Activated CD4-positive, alpha-beta T cell treated with anti-CD3 and anti-CD28 coated beads, Interleukin-2, Interleukin-6, amounts not matched to agents 100 ng/mL and 50 ng/mL, durations not matched to agents 16 hours and 8 hours (primary cell): ENCODE results near the gene ECT2L.

ENCODE experiments used
- DNase-seq: peaks from one replicate; pipeline ENCODE4 v3.0.0-alpha.2; 2020

The ECT2L gene

DNA sequence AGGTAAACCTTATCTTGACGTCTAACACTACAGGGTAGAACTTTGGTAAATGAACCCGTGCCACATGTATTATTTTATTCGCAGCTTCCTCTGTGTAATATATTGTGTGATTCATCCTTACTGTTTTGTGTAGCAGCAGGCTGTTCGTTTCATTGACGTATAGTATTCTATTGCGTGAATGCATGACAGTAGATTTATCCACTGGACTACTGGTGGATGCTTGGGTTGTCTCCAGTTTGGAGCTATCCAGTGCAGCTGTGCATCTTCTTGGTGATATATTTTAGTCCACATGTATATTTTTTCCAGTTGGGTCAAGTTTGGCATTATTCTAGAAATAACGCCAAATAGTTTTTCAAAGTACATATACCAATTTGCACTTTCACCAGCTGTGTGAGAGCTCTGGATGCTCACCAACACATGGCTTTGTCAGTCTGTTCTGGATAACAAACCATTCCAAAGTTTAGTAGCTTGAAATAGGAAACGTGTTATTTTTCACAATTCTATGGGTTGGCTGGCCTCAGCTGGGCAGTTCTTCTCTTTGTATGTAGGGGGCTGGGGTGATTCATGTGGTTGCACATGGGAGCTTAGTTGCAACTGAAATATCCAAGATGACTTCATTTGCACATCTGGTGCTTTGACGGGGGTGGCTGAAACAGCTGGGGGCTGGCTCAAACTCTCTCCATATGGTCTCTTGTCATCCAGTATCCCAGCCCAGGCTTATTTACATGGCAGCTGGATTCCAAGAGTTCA lies 9.3 kb downstream of the ECT2L start:
- no peak for DNase-seq

DNA sequence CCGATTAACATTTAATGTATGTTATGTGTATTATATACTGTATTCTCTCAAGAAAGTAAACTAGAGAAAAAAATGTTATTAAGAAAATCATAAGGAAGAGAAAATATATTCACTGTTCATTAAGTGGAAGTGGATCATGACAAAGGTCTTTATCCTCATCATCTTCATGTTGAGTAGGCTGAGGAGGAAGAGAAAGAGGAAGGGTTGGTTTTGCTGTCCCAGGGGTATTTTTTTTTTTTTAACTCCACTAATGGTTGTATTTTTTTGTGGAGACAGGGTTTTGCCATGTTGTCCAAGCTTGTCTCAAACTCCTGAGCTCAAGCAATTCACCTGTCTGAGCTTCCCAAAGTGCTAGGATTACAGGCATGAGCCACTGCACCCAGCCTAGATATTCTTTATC lies 11.0 kb downstream of the ECT2L start:
- no peak for DNase-seq

DNA sequence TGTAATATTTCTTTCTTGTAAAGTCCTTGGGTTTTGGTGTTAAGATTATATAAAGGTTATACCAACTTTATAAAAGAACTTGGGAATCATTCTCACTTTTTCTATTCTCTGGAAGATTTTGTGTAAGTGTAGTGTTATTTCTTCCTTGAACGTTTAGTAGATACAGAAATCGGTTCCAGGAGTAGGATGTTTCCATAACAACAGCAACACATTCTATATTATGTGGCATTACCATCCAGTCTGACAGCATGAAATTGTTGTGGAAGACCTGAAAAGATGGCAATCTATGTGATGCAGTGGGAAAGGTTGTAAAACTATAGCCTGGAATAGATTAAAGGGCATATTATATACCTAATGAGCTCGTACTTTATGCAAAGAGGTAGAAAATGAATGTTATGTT lies 13.8 kb downstream of the ECT2L start:
- no peak for DNase-seq

DNA sequence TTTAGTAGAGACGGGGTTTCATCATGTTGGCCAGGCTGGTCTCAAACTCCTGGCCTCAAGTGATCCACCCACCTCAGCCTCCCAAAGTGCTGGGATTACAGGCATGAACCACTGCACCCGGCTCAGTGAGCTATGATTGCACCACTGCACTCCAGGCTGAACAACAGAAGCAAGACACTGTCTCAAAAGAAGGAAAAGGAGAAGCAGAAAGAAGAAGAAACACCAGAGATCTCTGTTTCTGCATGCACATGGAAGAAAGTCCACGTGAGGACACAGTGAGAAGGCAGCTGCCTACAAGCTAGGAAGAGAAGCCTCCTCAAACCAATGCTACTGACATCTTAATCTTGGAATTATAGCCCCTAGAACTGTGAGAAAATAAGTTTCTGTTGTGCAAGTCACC lies 16.0 kb downstream of the ECT2L start:
- no peak for DNase-seq

DNA sequence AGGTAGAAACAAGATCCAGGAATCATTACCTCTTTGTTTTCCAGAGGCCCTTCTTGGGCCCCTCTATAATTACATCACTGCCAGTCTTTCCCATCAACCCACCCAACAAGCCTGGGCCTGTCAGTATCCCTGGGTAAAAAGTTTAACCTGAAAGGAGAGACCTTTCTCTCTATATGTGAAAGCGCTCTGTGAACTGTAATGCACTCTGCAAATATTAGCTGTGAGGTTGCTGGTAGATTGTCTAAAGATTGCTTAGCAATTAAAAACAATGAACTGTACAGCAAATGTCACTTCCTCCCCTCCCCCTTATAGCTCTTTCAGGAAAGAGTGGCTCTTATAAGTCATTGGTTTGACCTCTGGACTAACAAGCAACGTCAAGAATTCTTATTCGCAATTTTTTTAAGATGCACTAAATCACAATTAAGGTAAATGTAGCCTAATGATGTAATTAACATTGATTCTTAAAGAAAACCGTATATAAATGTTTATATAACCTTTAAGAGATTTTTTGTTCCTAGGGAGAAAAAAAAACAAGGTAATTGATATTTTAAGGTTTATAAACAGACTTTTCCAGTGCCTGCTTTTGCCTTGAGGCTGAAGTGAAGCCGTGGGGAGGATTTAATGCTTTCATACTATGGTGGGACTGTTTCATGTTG lies 18.4 kb downstream of the ECT2L start:
- no peak for DNase-seq

DNA sequence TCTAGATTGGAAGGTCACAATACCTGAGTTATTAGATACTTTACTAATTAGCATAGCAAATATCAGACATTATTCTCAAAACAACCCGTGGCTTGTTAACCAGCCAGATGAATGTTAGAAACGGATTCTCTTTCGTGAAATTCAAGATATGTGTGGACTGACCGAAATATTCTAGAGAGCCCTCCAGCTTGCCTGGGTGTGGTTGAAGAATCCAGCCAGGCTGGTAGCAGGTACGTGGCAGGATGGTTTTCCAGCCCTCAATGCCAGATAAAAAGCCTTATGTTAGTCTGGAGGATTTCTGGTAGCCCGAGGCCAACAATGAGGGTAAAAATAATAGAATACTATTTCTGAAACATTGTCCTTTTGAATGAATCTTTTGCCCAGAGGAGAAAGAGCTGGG lies 19.3 kb downstream of the ECT2L start:
- no peak for DNase-seq

DNA sequence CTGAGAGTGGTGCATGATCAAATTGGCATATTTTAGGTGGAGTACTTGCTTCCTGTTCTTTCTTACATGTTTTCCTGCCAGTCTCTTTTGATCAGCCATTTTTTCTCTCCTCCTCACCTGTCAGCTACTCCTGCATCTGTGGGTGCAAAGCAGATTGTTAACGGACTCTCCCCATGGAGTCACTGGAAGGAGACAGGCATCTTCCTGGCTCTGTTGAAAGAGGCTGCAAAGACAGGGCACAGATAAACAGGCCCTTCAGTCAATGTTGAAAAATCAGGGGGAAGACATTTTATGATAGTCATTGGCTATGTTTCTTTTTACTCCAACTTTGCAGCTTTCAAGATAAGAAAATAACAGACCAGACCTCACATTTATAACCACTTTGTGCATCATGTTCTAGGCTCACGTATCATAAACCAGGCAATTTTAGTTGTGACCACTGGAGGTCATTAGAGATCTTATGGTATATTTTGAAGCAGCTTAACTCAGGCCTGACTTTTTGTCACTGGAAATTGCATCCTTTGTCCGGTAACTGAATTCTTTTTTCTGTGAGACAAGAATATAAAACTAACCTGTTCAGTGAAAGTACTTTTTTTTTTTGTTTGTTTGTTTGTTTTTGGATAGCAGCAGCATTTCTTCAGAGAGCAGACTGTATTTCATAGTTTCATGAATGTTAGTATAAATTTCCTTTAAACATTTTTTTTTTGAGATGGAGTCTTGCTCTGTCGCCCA lies 20.1 kb downstream of the ECT2L start:
- peak; percentile 70 for DNase-seq

DNA sequence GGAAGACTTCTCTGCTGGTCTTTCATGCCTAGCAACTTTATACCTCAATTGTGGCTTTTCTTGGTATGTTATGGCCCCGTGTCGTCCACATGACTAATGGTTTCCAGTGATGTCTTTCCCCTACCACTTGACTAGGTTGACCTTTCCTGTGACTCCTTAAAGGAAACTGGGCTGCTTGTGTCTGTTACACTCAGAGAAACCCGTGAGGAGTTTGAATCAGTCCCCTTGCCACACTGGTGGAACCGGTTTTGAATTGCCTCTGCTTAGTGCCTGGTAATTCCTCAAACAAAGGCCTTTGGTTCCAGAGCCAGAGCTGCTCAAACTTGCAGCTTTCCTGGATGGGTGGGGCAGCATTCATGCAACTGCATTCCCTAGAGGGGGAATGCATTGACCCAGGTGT lies 21.9 kb downstream of the ECT2L start:
- DNase-seq, result peak; percentile 53

DNA sequence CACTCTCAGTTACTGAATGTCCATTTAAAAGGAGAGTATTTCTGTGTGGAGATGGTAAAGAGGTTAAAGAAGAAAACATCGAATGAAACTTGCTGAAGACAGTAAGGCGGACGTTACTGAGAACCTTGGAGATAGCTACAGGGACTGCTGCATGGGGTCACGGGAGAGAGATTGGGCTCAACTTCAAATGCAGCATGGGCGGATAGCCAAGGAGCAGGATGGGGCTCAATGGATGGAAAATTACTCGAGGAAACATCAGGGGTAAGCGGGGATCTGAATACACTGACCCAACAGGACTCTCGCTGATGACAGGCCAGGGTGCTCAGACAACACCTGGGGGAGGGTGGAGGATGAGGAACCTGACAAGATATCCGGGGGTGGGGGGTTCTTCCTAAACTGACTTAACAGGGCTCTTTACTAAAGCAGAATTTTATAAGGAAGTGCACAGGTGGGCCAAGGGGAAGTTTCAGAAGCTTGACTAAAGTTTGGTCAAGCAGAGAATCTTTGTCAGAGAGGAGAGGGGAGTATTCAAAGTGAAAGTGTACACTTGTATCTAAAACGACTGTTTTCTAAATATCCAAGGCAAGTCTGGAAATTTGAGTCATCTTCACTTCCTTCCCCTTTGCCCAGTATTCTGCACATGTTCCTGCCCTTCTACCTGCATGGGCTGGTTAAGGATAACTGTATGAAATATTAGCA lies 22.8 kb downstream of the ECT2L start:
- peak; percentile 70 for DNase-seq

DNA sequence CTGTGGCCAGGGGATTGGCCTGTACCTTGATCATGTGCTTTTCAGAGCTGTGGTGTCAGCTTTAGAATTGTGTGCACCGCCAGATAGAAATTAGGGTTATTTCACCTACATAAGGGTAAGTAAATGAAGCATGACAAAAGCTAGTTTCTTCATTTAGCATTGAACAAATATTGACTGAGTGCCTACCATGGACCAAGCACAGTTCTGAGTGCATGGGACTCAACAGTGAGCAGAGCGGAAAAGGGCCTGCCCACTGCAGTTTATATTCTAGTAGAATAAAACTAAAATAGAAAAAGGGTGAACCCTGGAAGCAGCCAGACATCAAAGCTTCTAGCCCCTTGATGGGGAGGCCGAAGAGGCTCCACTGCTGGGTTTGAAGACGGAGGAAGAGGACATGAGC lies 25.6 kb downstream of the ECT2L start:
- DNase-seq, result no peak

DNA sequence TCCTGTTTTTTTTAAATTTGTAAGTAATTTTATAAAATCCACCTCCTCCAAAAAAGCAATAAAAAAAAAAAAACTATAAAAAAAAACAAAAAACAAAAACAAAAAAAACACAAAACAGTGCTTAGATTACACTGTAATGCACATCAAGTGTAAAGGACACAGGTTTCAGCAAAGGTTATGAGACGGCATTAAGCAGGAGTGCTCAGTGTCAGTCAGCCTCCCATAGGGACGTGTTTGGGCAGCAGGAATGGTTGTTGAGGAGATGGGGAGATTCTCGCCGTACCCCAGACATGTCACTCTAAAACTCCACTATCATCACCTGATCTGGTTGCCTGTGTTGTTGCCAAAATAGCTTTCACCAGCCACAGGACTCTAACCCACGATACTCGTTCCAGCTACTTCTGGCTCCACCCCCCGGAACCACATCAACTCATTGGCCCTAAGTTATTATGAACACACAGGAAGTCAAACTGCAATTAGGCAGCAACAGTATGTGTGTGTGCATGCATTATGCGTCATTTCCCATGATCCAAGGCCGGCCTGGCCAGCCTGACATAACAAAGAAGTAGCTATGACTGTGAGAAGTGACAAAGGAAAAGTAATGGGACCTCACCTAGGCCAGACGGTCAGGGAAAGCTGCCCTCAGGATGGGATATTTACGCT lies 28.7 kb downstream of the ECT2L start:
- peak; percentile 25 for DNase-seq

DNA sequence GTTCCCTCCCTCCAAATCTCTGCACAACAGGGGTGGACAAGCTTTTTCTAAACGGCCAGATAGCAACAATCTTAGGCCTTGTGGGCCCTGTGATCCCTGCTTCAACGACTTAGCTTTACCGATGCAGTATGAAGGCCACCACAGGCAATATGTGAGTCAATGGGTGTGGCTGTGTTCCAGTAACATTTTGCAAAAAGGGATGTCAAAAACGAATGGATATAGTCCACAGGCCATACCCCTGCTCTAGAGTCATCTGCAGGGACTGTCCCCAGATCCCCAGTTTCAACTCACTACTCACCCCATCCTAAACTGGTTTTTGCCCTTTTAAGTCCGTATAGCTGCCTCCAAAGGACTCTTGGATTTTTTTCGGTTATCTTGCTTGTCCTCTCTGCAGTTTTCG lies 34.4 kb downstream of the ECT2L start:
- DNase-seq, result no peak

DNA sequence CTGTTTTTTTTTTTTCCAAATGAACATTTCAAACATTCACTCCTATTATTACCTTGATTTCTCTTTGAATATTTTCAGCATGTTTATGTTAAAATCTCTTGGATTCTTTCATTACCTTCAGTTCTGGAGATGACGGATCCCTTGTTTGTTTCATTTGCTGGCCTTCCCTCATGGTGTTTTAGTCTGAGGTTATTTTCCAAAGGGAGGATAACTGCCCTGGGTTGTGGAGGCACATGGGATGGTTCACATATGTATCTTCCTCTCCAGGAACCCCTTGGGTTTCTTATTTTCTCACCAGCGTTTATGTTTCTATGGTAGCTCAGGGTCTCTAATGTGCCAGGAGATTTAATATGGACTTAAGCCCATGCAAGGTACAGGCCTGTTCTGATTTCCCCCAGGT lies 36.3 kb downstream of the ECT2L start:
- DNase-seq, result no peak

DNA sequence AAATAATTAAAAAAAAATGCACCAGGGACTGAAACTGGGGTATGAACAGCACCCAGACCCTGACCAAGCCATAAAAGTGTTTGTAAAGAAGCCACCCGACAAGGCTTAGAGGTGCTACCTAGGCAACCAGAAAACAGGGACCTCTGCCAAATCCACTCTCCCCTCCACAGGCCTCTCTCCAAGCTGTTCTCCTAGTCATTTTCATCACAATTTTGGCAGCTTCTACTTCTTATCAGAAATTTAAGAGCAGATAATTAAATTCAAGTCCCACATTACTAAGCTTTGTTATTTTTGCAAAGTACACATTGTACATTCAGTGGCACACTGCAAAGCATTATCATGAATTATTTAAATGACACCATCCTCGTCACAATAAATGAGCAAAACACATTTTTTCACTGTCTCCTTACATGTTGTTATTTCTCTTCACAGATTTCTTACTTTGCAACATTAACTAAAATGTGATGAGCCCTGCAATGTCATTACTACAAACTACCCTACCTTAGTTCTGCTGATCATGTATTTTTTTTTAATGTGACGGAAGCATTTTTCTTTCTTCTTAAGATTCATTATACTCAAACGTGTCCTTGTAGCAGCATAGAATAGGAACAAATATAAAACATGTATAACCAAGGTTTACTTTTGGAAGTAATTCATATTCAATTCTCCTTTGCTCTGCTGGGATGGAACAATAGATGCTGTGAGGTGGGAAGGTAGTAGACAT lies 38.1 kb downstream of the ECT2L start:
- DNase-seq, result no peak

DNA sequence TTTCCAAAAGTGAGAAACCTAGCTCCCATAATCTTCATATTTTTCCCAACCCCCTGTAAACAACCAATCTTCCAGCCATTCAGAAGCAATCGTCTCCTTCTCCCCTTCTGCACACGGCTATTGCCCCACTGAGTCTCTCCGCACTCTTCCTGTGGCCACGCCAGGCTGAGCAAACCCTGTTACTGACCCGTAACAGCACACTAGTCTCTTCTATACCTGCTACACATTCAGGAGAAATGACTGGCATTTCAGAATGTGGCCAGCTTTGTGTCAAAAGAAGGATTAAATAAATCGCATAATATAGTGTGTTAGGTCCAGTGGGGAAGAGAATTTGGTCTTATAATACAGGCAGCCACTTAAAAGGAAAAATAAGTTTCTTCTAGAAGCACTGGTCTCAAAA lies 41.4 kb downstream of the ECT2L start:
- DNase-seq, result no peak

DNA sequence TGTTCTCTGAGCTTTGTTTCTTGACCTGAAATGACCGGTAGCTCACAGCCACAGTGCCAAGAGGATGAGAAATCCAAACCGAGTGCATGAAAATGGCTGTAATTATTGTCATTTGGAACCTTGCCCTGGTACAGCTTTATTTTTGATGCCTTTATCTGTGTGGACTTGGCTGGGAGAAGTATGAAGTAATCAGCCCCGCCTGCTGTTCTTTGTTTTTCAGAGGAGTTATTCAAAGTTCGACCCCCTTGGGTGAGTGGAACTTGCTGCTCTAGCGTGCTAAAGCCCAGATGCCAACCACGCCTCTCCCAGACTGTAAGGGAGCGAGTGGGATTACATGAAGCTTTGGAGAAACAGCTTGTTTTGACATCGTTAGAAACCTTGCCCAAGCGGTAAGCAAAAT lies 48.3 kb downstream of the ECT2L start:
- DNase-seq, result no peak

DNA sequence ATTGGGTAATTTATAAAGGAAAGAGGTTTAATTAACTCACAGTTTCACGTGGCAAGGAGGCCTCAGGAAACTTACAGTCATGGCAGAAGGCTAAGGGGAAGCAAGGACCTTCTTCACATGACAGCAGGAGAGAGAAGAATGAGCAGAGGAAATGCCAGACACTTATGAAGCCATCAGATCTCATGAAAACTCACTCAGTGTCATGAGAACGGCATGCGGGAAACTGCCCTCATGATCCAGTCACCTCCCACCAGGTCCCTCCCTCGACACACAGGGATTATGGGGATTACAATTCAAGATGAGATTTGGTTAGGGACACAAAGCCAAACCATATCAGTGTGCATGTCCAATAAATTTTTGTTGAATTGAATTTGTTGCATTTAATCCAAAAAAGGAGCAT lies 52.0 kb downstream of the ECT2L start:
- no peak for DNase-seq

DNA sequence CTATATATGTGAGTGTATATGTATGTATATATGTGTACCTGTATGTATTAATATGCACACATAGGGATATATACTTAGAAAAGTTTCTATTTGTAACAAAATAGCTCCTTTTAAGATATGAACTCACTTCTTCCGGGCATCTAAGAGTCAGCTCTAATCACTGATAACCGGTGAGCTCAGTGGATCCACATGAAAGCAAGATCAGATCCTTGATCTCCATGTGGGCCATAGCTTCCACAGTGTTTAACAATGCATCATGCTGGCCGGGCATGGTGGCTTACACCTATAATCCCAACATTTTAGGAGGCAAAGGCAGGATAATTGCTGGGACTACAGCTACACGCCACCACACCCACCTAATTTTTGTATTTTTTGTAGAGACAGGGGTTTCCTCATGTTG lies 52.6 kb downstream of the ECT2L start:
- no peak for DNase-seq

DNA sequence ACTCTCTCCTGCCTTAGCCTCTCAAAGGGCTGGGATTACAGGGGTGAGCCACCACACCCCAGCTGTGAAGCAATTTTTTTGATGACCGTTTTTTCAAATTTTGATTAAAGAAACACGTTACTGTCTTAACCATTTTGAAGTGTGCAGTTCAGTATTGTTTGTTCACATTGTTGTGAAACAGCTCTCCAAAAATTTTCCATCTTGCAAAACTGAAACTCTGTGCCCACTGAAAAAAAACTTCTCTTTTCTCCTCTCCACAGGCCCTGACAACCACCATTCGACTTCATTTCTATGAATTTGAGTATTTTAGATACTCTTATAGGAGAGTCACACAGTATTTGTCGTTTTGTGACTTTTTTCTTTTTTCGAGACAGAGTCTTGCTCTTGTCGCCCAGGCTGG lies 53.9 kb downstream of the ECT2L start:
- DNase-seq, result no peak

DNA sequence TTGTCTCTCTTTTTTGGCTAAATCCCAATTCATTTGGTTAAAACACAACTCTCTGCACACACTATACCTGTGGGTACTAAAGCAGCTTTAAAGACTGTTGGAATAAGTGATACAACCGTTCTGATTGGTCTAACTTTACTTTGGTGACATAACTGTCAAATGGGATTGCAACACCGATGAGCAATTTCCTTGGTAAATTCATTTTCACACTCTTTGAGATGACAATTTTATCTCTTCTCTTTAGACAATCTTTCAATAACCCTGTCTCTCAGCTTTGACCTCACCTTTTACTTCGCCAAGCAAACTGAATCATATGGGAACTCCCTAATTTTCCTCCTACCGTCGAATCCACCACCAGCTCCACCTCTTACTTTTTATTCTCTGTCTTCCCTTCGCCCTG lies 60.8 kb downstream of the ECT2L start:
- DNase-seq, result no peak

DNA sequence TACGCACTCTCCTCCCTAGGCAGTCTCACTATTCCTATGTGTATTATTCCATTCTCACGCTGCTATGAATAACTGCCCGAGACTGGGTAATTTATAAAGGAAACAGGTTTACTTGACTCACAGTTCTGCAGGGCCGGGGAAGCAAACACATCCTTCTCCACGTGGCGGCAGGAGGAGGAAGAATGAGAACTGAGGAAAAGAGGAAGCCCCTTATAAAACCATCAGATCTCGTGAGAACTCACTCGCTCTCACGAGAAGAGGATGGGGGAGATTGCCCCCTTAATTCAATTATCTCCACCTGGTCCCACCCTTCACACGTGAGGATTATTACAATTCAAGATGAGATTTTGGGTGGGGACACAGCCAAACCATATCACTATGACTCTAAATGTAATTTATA lies 61.9 kb downstream of the ECT2L start:
- no peak for DNase-seq

DNA sequence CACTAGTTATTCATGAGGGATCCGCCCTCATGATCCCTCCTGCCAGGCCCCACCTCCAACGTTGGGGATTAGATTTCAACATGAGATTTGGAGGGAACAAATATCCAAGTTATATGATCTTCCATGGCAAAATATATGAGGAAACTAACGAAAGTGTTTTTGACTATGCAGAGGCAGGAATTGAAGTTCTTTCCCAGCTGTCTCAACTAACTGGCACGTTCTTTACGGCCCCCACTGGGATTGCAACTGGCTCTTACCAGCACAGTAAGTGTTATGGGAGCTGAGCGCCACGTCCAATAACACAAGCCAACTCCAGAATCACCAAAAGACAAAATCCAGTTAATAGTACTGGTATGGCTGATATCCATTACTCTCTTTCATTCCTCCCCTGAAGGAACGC lies 66.6 kb downstream of the ECT2L start:
- no peak for DNase-seq
